GM13976 (cell line): ENCODE data around the gene YTHDF1.

Experiments used
- DNase-seq: peaks from one replicate; pipeline ENCODE4 v3.0.0; 2012; ENCODE audit warnings: low spot score
- CTCF ChIP-seq: IDR thresholded peaks from 2 replicates; pipeline ENCODE4 v1.5.1; 2012; ENCODE audit warnings: borderline replicate concordance, mild to moderate bottlenecking; ENCODE audit not compliant: insufficient read depth; ENCODE audit errors: extremely low read depth, missing control alignments, control extremely low read depth
- in situ Hi-C: fragments of 300-500 bp; cut with MboI; formaldehyde crosslinking; loops from one replicate; pipeline ENCODE4 v1.12.0; 2022; ENCODE audit warnings: low sequenced_read_pairs, mixed read lengths, inconsistent platforms; ENCODE audit not compliant: unreplicated experiment

YTHDF1 gene

DNA sequence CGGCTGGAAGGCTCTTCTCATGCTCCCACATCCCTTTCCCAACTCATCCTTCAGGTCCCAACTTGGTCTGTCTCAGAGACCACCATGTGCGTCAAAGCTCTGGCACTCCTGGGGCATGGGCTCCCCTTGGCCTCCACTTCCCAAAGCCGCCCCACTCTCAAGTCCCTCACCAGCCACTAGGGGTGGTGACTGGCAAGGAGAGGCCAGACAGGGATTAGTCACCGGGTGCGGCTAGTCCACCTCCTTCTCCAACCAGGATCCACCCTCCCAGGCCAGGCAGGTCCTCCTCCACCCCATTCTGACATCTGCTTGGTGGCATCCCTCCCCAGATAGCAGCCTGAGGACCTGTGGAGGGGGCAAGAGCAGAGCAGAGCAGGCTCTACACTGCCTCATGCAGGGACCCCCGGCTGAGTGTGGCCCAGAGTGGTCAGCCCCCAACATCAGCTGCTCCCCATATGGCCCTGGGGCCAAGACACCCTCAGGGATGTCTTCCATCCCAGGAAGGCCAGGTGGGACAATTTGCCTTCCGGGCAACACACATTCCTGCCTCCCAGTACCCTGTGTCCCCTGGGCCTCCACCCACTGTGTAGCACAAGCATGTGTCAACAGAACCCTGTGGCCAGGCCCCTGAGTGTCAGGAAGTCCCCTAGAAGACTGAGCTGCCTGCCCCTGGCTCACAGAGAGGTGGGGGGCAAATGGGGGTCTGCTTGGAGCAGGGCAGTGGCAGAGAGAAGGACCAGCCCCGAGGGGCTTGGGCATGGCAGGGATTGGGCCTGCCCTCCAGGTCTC lies 29.2 kb downstream of the YTHDF1 start:
- in situ Hi-C loops = no loop called here
- DNase-seq = no peak
- TF ChIP-seq CTCF = no peak

DNA sequence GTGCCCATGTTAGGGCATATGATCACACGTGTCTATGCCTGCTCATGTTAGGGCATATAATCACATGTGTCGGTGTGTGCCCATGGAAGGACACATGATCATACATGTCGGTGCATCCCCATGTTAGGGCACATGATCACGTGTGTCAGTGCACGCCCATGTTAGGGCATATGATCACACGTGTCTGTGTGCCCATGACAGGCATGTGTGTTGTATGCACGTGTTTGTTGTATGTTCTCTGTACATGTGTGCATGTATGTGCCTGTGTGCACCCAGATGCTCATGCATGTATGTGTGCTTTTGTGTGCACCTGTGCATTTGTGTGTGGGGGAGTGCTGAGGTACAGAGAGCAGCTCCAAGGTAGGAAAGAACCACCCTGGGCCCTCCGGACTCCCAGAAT lies 29.8 kb downstream of the YTHDF1 start:
- no peak for DNase-seq
- TF ChIP-seq CTCF = no peak
- in situ Hi-C loops = no loop called here

GRCh38 chr20:63185215-63185796 lies 30.6 kb downstream of the YTHDF1 start:
- in situ Hi-C loops = no loop called here
- TF ChIP-seq CTCF = no peak
- DNase-seq = no peak

GRCh38 chr20:63183422-63184146 lies 32.3 kb downstream of the YTHDF1 start:
- DNase-seq = peak; percentile 83
- TF ChIP-seq CTCF = peak; percentile 93
- in situ Hi-C loops = no loop called here

GRCh38 chr20:63182946-63183415 lies 33.0 kb downstream of the YTHDF1 start:
- DNase-seq = no peak
- no peak for TF ChIP-seq CTCF
- in situ Hi-C loops = no loop called here

DNA sequence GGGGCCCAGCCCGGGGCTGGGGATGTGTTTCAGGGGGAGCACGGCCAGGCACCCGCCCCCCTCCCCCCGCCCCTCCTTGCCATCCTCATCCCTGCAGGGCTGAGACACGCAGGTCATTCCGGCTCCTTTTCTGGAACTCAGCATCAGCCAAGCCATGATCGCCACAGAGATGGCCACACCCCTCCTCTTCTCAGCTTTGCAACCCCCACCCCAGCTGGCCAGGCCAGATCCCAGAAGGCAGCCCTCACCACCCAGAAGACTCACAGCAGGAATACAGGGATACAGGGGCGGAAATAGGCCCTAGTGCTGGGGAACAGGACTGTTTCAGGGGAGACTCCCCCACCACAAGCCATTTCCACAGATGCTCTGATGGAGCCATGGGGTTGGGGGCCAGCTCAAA lies 33.5 kb downstream of the YTHDF1 start:
- no peak for TF ChIP-seq CTCF
- in situ Hi-C loops = no loop called here
- no peak for DNase-seq
